ENCODE measurements around the gene CPT1C.
A peak's percentile ranks its signal among the peaks of the same experiment; 100 is the strongest.

CPT1C gene
- 0.83 to 1.5 reads per million in 2 donors for total RNA-seq

- no peak for DNase-seq
These were observed at the start of gene CPT1C for GRCh38 chr19:49690656-49691242. TSS of gene CPT1C (plus strand) at chr19:49691116. CDS start at chr19:49692253, 1,137 bp downstream.

- peak; percentile 100 for DNase-seq
These were observed 49.0 kb upstream of the CPT1C start, which contains the start of gene SCAF1 for GRCh38 chr19:49641688-49642491. TSS of gene SCAF1 (plus strand) at chr19:49642209. CDS start at chr19:49645027, 2,818 bp downstream.

GRCh38 chr19:49642492-49643035 lies 48.4 kb upstream of the CPT1C start:
- DNase-seq, result no peak

- no peak for DNase-seq
These were observed 47.5 kb upstream of the CPT1C start for GRCh38 chr19:49643466-49643865.

GRCh38 chr19:49645592-49645991 lies 45.3 kb upstream of the CPT1C start:
- DNase-seq, result no peak

- no peak for DNase-seq
These were observed 44.9 kb upstream of the CPT1C start for GRCh38 chr19:49645995-49646394.

- DNase-seq, result no peak
These were observed 44.3 kb upstream of the CPT1C start for GRCh38 chr19:49646586-49646985.

GRCh38 chr19:49651029-49651819 lies 39.7 kb upstream of the CPT1C start:
- no peak for DNase-seq

GRCh38 chr19:49651820-49652550 lies 38.9 kb upstream of the CPT1C start:
- no peak for DNase-seq

- no peak for DNase-seq
These were observed 38.1 kb upstream of the CPT1C start for GRCh38 chr19:49652551-49653465.

- DNase-seq, result no peak
These were observed 37.5 kb upstream of the CPT1C start for GRCh38 chr19:49653466-49653806.

GRCh38 chr19:49654581-49654980 lies 36.3 kb upstream of the CPT1C start:
- no peak for DNase-seq

- DNase-seq, result no peak
These were observed 35.1 kb upstream of the CPT1C start for GRCh38 chr19:49655570-49656455.

- DNase-seq, result no peak
These were observed 34.3 kb upstream of the CPT1C start for GRCh38 chr19:49656456-49657109.

- DNase-seq, result no peak
These were observed 33.3 kb upstream of the CPT1C start for GRCh38 chr19:49657493-49658138.

- no peak for DNase-seq
These were observed 32.8 kb upstream of the CPT1C start for GRCh38 chr19:49658139-49658517.

- DNase-seq, result no peak
These were observed 32.1 kb upstream of the CPT1C start for GRCh38 chr19:49658566-49659442.

- DNase-seq, result no peak
These were observed 30.5 kb upstream of the CPT1C start for GRCh38 chr19:49660338-49660961.
